ENCODE measurements around the gene NBEAL2.

The NBEAL2 gene

GRCh38 chr3:46997453-46998091, 18.1 kb downstream of the NBEAL2 start:
- peaks cover 70% of the 10 kb centered on the region for H3K36me3 ChIP-seq (ENCODE audit: control insufficient read depth, insufficient read depth, low read length)
- no peak overlapping the region for H3K9ac ChIP-seq (ENCODE audit: low read length)
- no peaks in the 10 kb centered on the region for H3K27me3 ChIP-seq (ENCODE audit: control insufficient read depth, insufficient read depth, low read length)

GRCh38 chr3:46998121-46998851, 18.8 kb downstream of the NBEAL2 start:
- Histone ChIP-seq H3K4me3 (ENCODE audit: low read depth, low read length) (no peak overlapping the region), H3K9ac (ENCODE audit: low read length) (no peak overlapping the region), H3K4me1 (ENCODE audit: control insufficient read depth, insufficient read depth, low read length) (peaks cover 4% of the 10 kb centered on the region; the same call in 1 of the 2 replicates), H3K9me3 (ENCODE audit: control insufficient read depth, insufficient read depth, low read depth, low read length) (no peaks in the 10 kb centered on the region), H3K27ac (ENCODE audit: low read depth, low read length) (no peak overlapping the region), H3K36me3 (ENCODE audit: control insufficient read depth, insufficient read depth, low read length) (peaks cover 69% of the 10 kb centered on the region), H3K27me3 (ENCODE audit: control insufficient read depth, insufficient read depth, low read length) (no peaks in the 10 kb centered on the region)

More at GRCh38 chr3:46997453-46998091, 18.1 kb downstream of the NBEAL2 start:
- H3K4me1 ChIP-seq (ENCODE audit: control insufficient read depth, insufficient read depth, low read length): peaks cover 4% of the 10 kb centered on the region; the same call in 1 of the 2 replicates
- H3K4me3 ChIP-seq (ENCODE audit: low read depth, low read length): no peak overlapping the region
- H3K9me3 ChIP-seq (ENCODE audit: control insufficient read depth, insufficient read depth, low read depth, low read length): no peaks in the 10 kb centered on the region
- H3K27ac ChIP-seq (ENCODE audit: low read depth, low read length): no peak overlapping the region

GRCh38 chr3:46998852-46999515, 19.5 kb downstream of the NBEAL2 start:
- H3K9me3 ChIP-seq (ENCODE audit: control insufficient read depth, insufficient read depth, low read depth, low read length): no peaks in the 10 kb centered on the region
- H3K9ac ChIP-seq (ENCODE audit: low read length): no peak overlapping the region
- H3K27ac ChIP-seq (ENCODE audit: low read depth, low read length): no peak overlapping the region
- H3K4me3 ChIP-seq (ENCODE audit: low read depth, low read length): no peak overlapping the region
- H3K36me3 ChIP-seq (ENCODE audit: control insufficient read depth, insufficient read depth, low read length): peaks cover 70% of the 10 kb centered on the region
- H3K27me3 ChIP-seq (ENCODE audit: control insufficient read depth, insufficient read depth, low read length): no peaks in the 10 kb centered on the region
- H3K4me1 ChIP-seq (ENCODE audit: control insufficient read depth, insufficient read depth, low read length): peaks cover 4% of the 10 kb centered on the region; the same call in 1 of the 2 replicates

DNA sequence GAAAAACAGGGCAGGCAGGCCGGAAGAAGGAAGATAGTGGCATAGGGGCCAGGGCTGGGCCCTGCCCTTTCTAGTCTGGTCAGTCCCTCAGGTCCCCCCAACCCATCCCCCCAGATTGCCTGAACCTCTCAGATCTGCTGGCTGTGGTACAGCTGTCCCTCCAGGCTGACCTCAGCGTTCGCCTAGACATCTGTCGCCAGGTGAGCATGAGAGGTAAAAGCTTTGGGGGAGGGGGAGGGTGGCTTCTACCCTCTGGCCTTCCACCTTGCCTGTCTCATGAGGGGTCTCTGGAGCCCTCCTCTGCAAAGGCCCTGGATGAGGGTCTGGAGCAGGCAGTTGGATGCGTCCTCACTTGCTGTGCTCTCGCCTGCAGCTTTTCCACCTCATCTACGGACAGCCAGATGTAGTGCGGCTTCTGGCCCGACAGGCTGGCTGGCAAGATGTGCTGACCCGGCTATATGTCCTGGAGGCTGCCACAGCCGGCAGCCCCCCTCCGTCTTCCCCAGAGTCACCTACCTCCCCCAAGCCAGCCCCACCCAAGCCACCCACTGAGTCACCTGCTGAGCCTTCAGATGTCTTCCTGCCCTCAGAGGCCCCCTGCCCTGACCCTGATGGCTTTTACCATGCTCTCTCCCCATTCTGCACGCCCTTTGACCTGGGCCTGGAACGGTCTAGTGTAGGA, 20.2 kb downstream of the NBEAL2 start:
- peaks cover 70% of the 10 kb centered on the region for H3K36me3 ChIP-seq (ENCODE audit: control insufficient read depth, insufficient read depth, low read length)
- H3K9ac ChIP-seq (ENCODE audit: low read length): no peak overlapping the region
- no peak overlapping the region for H3K27ac ChIP-seq (ENCODE audit: low read depth, low read length)
- peaks cover 4% of the 10 kb centered on the region; the same call in 1 of the 2 replicates for H3K4me1 ChIP-seq (ENCODE audit: control insufficient read depth, insufficient read depth, low read length)
- no peak overlapping the region for H3K4me3 ChIP-seq (ENCODE audit: low read depth, low read length)
- H3K9me3 ChIP-seq (ENCODE audit: control insufficient read depth, insufficient read depth, low read depth, low read length): no peaks in the 10 kb centered on the region
- no peaks in the 10 kb centered on the region for H3K27me3 ChIP-seq (ENCODE audit: control insufficient read depth, insufficient read depth, low read length)

- Histone ChIP-seq H3K4me3 (ENCODE audit: low read depth, low read length) (no peak overlapping the region), H3K9me3 (ENCODE audit: control insufficient read depth, insufficient read depth, low read depth, low read length) (no peaks in the 10 kb centered on the region), H3K36me3 (ENCODE audit: control insufficient read depth, insufficient read depth, low read length) (peaks cover 69% of the 10 kb centered on the region), H3K9ac (ENCODE audit: low read length) (no peak overlapping the region), H3K27ac (ENCODE audit: low read depth, low read length) (no peak overlapping the region), H3K27me3 (ENCODE audit: control insufficient read depth, insufficient read depth, low read length) (no peaks in the 10 kb centered on the region), H3K4me1 (ENCODE audit: control insufficient read depth, insufficient read depth, low read length) (peaks cover 4% of the 10 kb centered on the region; the same call in 1 of the 2 replicates)
These were observed 20.8 kb downstream of the NBEAL2 start for GRCh38 chr3:47000198-47000815.

- peaks cover 71% of the 10 kb centered on the region for H3K36me3 ChIP-seq (ENCODE audit: control insufficient read depth, insufficient read depth, low read length)
- H3K9me3 ChIP-seq (ENCODE audit: control insufficient read depth, insufficient read depth, low read depth, low read length): no peaks in the 10 kb centered on the region
- H3K9ac ChIP-seq (ENCODE audit: low read length): no peak overlapping the region
- H3K4me3 ChIP-seq (ENCODE audit: low read depth, low read length): no peak overlapping the region
- H3K27me3 ChIP-seq (ENCODE audit: control insufficient read depth, insufficient read depth, low read length): no peaks in the 10 kb centered on the region
- H3K4me1 ChIP-seq (ENCODE audit: control insufficient read depth, insufficient read depth, low read length): peaks cover 4% of the 10 kb centered on the region; the same call in 1 of the 2 replicates
- no peak overlapping the region for H3K27ac ChIP-seq (ENCODE audit: low read depth, low read length)
These were observed 21.7 kb downstream of the NBEAL2 start for GRCh38 chr3:47000922-47001730.

DNA sequence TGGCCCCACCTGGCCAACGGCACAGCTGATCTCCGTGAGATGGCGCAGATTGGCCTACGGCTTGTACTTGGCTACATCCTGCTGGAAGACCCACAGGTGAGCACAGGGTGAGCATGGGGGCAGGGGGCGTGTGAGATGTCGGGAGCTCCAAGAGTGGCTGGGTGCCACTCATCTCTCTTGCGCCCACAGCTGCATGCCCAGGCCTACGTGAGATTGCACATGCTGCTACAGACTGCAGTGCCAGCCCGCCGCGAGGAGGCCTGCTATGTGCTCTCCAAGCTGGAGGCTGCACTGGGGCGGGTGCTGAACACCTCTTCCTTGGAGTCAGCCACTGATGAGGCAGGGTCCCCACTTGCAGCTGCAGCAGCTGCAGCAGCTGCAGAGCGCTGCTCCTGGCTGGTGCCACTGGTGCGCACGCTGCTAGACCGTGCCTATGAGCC, 22.3 kb downstream of the NBEAL2 start:
- H3K27me3 ChIP-seq (ENCODE audit: control insufficient read depth, insufficient read depth, low read length): no peaks in the 10 kb centered on the region
- H3K36me3 ChIP-seq (ENCODE audit: control insufficient read depth, insufficient read depth, low read length): peaks cover 77% of the 10 kb centered on the region
- no peak overlapping the region for H3K27ac ChIP-seq (ENCODE audit: low read depth, low read length)
- no peak overlapping the region for H3K9ac ChIP-seq (ENCODE audit: low read length)
- no peak overlapping the region for H3K4me3 ChIP-seq (ENCODE audit: low read depth, low read length)
- H3K9me3 ChIP-seq (ENCODE audit: control insufficient read depth, insufficient read depth, low read depth, low read length): no peaks in the 10 kb centered on the region
- peaks cover 4% of the 10 kb centered on the region; the same call in 1 of the 2 replicates for H3K4me1 ChIP-seq (ENCODE audit: control insufficient read depth, insufficient read depth, low read length)

DNA sequence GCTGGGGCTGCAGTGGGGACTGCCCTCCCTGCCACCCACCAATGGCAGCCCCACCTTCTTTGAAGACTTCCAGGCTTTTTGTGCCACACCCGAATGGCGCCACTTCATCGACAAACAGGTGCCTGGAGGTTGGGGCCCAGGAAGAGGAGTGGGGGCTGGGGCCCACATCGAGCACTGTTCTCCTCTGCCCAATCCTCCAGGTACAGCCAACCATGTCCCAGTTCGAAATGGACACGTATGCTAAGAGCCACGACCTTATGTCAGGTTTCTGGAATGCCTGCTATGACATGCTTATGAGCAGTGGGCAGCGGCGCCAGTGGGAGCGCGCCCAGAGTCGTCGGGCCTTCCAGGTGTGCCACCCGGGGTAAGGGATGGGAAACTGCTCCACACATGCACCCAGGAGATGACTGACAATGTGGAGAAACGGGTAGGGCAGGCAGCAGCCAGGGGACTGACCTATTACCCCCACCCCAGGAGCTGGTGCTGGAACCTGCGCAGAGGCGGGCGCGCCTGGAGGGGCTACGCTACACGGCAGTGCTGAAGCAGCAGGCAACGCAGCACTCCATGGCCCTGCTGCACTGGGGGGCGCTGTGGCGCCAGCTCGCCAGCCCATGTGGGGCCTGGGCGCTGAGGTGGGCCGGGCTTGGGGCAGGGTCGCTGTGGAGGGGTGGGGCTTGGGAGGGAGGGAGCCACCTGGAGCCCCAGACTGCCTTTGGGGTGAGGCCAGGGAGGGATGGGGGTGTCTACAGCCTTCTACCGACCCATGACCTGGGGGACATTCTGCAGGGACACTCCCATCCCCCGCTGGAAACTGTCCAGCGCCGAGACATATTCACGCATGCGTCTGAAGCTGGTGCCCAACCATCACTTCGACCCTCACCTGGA, 22.9 kb downstream of the NBEAL2 start:
- H3K27ac ChIP-seq (ENCODE audit: low read depth, low read length): no peak overlapping the region
- peaks cover 80% of the 10 kb centered on the region for H3K36me3 ChIP-seq (ENCODE audit: control insufficient read depth, insufficient read depth, low read length)
- no peak overlapping the region for H3K9ac ChIP-seq (ENCODE audit: low read length)
- no peak overlapping the region for H3K4me3 ChIP-seq (ENCODE audit: low read depth, low read length)
- H3K4me1 ChIP-seq (ENCODE audit: control insufficient read depth, insufficient read depth, low read length): peaks cover 4% of the 10 kb centered on the region; the same call in 1 of the 2 replicates
- no peaks in the 10 kb centered on the region for H3K9me3 ChIP-seq (ENCODE audit: control insufficient read depth, insufficient read depth, low read depth, low read length)
- H3K27me3 ChIP-seq (ENCODE audit: control insufficient read depth, insufficient read depth, low read length): no peaks in the 10 kb centered on the region

DNA sequence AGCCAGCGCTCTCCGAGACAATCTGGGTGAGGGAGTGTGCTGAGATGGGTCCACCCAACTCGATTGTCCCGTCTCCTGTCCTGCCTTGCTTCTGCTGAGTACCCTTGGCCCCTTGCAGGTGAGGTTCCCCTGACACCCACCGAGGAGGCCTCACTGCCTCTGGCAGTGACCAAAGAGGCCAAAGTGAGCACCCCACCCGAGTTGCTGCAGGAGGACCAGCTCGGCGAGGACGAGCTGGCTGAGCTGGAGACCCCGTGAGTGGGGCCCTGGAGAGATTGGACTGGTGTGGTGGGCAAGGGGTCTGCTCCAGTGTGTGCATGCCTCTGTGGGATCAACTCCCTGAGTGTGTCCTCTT, 23.6 kb downstream of the NBEAL2 start:
- peaks cover 4% of the 10 kb centered on the region; the same call in 1 of the 2 replicates for H3K4me1 ChIP-seq (ENCODE audit: control insufficient read depth, insufficient read depth, low read length)
- no peak overlapping the region for H3K9ac ChIP-seq (ENCODE audit: low read length)
- H3K27me3 ChIP-seq (ENCODE audit: control insufficient read depth, insufficient read depth, low read length): no peaks in the 10 kb centered on the region
- peaks cover 80% of the 10 kb centered on the region for H3K36me3 ChIP-seq (ENCODE audit: control insufficient read depth, insufficient read depth, low read length)
- H3K4me3 ChIP-seq (ENCODE audit: low read depth, low read length): no peak overlapping the region
- no peaks in the 10 kb centered on the region for H3K9me3 ChIP-seq (ENCODE audit: control insufficient read depth, insufficient read depth, low read depth, low read length)
- no peak overlapping the region for H3K27ac ChIP-seq (ENCODE audit: low read depth, low read length)
